ENCODE data around the gene CUL7. TPM values are rescaled to one million over a fixed set of nuclear protein-coding genes. Genes with fewer than 3 reads are reported as not detected.
A peak's percentile ranks its signal among the peaks of the same experiment; 100 is the strongest.

CUL7 gene
- total RNA-seq, 1 experiment from 2014 or later: 20.8 TPM

- TF ChIP-seq ARID4B (CRISPR knock-in tag; IDR thresholded peaks at IDR 0.05; ENCODE audit: borderline replicate concordance) (peak; percentile 52; the same call in 1 of the 2 replicates), ETV6 (CRISPR knock-in tag; IDR thresholded peaks at IDR 0.05) (peak; percentile 99), ZNF121 (CRISPR knock-in tag; IDR thresholded peaks at IDR 0.05) (no peak), OVOL2 (CRISPR knock-in tag; IDR thresholded peaks at IDR 0.05; ENCODE audit: borderline replicate concordance) (no peak), NR3C1 (CRISPR knock-in tag; conservative IDR thresholded peaks at IDR 0.05; ENCODE audit: low read depth) (no peak), EMX1 (CRISPR knock-in tag; IDR thresholded peaks at IDR 0.05) (peak; percentile 85), MAX (CRISPR knock-in tag; IDR thresholded peaks at IDR 0.05) (peak; percentile 68; the same call in 1 of the 2 replicates), CBFB (CRISPR knock-in tag; IDR thresholded peaks at IDR 0.05; ENCODE audit: low read depth) (no peak), ZBTB43 (CRISPR knock-in tag; IDR thresholded peaks at IDR 0.05) (no peak), ZBTB21 (CRISPR knock-in tag; IDR thresholded peaks at IDR 0.05; ENCODE audit: borderline replicate concordance) (no peak), AR (CRISPR knock-in tag; IDR thresholded peaks at IDR 0.05) (peak; percentile 83; the same call in 1 of the 2 replicates), MYBL2 (CRISPR knock-in tag; IDR thresholded peaks at IDR 0.05) (no peak)
- TF ChIP-seq, protein P1, sequence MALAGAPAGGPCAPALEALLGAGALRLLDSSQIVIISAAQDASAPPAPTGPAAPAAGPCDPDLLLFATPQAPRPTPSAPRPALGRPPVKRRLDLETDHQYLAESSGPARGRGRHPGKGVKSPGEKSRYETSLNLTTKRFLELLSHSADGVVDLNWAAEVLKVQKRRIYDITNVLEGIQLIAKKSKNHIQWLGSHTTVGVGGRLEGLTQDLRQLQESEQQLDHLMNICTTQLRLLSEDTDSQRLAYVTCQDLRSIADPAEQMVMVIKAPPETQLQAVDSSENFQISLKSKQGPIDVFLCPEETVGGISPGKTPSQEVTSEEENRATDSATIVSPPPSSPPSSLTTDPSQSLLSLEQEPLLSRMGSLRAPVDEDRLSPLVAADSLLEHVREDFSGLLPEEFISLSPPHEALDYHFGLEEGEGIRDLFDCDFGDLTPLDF (CRISPR knock-in tag; IDR thresholded peaks at IDR 0.05): no peak
- TF ChIP-seq, protein P2, sequence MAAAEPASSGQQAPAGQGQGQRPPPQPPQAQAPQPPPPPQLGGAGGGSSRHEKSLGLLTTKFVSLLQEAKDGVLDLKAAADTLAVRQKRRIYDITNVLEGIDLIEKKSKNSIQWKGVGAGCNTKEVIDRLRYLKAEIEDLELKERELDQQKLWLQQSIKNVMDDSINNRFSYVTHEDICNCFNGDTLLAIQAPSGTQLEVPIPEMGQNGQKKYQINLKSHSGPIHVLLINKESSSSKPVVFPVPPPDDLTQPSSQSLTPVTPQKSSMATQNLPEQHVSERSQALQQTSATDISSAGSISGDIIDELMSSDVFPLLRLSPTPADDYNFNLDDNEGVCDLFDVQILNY (CRISPR knock-in tag; IDR thresholded peaks at IDR 0.05): peak; percentile 58; the same call in 1 of the 2 replicates
Observed at GRCh38 chr6:43053545-43054205, at the start of gene CUL7 (continued).

DNA sequence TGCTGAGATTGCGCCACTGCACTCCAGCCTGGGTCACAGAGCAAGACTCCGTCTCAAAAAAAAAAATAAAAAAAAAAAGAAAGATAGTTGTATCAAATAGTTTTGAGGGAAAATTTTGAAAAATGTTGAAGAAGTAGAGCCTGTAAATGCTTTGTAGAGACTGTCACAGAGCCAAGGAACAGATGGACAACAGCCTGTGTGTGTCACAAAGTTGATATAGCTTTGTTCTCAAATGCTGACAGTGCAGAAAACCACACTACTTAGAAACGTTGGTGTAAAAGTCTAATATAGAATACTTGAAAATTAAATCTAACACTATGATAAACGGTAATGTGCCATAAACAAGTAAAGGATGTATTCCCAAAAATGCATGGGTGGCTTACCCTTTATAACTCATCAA lies 47.8 kb upstream of the CUL7 start:
- no peak overlapping the region for H3K27ac Mint-ChIP-seq
- no peaks in the 10 kb centered on the region for H3K27me3 Mint-ChIP-seq (ENCODE audit: low read depth)
- ChIA-PET POLR2A (no interaction called here), CTCF (interaction anchor here (1.6 kb wide), 1 partner anchor 25 kb away, joined by 4 read pairs; the partner anchor contains the start of gene PTK7)
- ATAC-seq (no peak), DNase-seq (ENCODE audit: low spot score) (no peak)
- peaks cover 3% of the 10 kb centered on the region; the same call in 1 of the 2 replicates for H3K36me3 Mint-ChIP-seq
- peaks cover 57% of the 10 kb centered on the region for H3K4me1 Mint-ChIP-seq
- H3K9me3 Mint-ChIP-seq: no peaks in the 10 kb centered on the region
- H3K4me3 Mint-ChIP-seq: no peak overlapping the region
- TF ChIP-seq ETV6 (CRISPR knock-in tag; IDR thresholded peaks at IDR 0.05): no peak
